GM18502 (cell line): ENCODE measurements around the gene AFDN.

ENCODE experiments used
- ATAC-seq: cut with Tn5 transposase; IDR thresholded peaks from one replicate; pipeline ENCODE4 v1.9.1; 2021; ENCODE audit warnings: mild to moderate bottlenecking; ENCODE audit not compliant: unreplicated experiment, poor library complexity

AFDN gene

DNA sequence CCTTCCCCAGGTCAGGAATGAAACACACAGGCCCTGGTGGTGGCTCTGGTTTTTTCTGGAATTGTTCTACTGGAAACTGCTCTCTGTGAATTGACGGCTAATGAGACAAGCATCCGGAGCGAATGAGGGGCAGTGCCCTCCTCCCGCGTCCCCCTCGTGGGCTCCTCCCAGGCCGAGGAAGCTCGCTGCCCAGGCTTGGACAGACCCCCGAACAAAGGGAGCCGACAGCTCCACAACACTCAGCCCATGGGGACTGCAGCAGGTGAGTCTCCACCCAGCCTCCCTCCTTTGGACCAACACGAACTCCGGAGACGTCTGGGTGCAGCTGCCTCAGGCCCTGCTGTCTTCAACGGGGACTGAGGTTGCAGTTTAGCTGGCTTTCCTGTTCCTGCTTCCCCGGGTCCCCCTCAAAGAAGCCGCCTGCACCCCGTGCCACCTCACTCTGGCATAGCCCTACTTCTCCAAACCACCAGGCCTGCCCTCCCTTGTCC is 31.3 kb upstream of the AFDN start:
- ATAC-seq = no peak

GRCh38 chr6:167795874-167796191 is 30.9 kb upstream of the AFDN start:
- ATAC-seq = no peak

DNA sequence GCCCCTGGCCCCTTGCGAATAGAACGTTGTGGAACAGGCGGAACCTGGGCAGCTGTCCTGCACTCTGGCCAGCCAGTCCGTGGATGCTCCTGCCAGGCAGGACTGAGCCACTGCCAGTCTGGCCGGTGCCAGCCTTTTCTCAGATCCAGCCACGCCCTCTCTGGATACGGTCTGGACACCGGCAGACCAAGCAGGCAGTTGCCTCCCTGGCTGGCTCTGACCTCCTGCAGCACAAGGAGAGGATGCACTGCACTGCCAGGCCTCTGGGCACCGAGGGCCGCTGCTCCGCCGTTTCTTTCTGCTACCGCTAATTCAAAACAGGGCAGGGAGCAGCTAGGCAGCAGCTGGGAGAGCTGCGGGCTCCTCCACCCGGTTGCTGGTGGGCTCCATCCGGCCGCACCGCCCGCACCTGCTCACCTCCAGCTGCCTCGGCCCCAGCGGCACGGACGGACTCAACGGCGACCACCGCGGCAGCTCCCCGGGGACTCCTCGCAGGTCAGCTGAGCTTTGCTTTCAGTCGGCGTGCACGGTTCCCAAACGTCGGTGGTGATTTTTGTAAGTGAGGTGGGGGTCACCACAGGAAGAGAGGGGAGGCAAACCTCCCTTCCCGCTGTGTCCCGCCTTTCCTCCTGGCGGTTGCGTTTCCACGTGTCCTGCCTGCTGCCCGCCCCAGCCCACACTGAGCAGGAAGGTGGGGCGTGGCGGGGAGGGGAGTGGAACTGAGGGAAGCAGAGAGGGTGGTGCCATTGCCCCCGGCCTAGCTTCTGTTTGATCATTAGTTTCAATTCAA is 30.3 kb upstream of the AFDN start:
- no peak for ATAC-seq

DNA sequence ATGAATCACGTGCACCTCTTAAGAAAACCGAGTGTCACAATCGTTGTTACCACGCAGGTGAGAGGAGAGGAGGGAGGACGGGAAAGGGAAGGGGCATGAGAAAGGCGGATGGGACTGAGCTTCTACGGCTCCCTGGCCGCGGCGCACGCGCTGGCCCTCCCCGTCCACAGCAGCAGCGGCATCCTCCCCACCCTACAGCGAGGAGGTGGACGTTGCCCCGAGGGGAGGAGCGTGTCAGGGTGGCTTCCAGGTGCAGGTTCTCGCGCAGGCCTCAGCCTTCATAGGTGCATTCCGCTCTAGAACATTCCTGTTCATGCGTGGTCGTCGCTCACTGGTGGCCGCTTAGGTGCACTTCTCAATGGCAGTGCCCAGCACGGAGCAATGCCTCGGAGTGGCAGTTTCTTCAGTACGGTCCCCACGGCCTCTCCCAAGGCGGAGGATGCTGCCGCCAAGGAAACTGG is 29.7 kb upstream of the AFDN start:
- ATAC-seq = no peak

GRCh38 chr6:167797476-167798265 is 29.0 kb upstream of the AFDN start:
- no peak for ATAC-seq

- ATAC-seq = no peak
Measured at GRCh38 chr6:167798453-167798852, 28.3 kb upstream of the AFDN start.

DNA sequence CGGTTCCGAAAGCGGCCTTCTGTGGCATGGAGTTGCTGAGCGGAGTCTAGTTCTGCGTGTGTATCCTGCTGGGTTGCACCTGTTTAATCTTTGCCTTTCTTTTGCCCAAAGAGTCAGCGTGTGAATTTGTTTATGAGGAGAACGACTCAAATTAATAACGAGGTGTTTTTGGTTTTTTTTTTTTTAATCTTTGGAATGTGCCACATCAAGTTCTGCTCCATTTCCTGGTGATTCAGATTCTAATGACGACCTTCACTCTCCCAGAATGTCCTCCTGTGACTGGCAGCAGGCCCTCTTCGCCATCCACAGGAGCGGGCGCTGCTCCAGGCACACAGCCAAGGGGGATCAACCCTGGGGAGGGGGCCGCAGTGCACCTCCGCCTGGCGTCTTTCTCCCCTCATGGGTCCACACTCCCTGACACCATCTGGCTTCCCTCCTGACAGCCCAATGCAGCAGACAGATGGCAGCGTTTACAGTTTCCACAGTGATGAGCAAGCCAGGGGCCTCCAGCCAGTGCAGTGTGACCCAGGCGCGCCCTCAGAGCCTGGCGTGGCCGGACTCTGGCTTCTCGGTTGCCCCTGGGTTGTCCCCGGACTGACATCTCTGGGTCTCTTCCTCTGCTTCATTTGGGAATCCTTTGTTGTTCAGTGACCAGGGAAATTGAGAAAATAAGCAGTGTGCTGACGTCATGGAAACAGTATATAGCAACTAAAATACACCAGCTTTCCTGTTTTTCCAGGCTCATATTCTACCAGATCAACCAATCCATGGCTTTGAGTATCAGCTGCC is 27.5 kb upstream of the AFDN start:
- no peak for ATAC-seq

DNA sequence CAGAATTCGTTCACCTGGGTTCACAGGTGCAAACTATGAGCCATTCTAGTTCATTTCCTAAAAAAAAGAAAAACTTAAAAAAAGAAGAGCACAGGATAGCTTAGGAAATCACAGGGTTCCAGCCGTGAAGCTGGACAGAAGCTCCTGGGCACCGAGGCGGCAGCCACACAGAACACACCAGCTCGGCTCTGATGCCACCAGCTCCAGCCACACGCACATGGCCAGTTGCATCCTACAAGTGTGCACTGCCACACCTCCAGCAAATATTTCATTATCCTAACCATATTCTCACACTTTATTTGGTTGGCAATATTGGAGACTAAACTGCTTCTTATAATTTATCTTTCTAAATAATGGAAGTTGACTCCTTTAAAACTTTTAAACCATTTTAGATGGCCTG is 26.2 kb upstream of the AFDN start:
- no peak for ATAC-seq

GRCh38 chr6:167801263-167801662 is 25.4 kb upstream of the AFDN start:
- no peak for ATAC-seq

- ATAC-seq = no peak
Measured at GRCh38 chr6:167802339-167802738, 24.4 kb upstream of the AFDN start.

GRCh38 chr6:167803816-167804215 is 22.9 kb upstream of the AFDN start:
- ATAC-seq = no peak

DNA sequence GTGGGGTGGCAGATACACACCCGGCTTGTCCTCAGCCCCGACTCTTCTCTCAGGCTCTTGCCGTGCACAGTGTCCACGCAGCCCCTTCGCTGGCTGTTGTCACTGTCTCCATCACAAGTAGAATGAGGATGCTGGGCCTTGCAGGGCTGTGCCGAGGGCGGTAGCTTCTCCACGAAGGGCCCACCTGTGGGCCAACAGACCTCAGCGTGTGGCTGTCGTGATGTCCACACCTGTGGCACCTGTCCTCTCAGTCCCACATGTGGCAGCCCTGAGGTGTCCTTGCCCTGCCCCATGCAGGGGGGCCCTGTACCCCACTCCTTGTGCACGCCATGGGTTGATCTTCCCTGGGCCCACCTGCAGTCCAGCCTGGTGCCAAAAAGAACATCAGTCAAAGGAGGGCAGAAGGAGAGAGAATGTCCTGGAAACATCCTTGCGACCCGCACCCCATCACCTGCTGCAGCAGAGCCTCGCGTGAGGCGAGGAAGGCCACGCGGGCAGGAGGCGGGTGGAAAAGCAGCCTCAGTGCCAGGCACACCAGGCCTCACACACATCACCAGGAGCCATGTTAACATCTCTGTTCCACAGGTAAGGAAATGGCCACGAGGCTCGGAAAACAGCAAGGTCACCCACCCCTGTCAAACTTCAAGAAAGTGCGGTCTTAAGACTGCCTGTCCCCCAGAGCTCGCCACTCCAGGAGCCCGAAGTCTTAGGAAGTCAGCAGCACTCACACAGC is 22.3 kb upstream of the AFDN start:
- no peak for ATAC-seq

DNA sequence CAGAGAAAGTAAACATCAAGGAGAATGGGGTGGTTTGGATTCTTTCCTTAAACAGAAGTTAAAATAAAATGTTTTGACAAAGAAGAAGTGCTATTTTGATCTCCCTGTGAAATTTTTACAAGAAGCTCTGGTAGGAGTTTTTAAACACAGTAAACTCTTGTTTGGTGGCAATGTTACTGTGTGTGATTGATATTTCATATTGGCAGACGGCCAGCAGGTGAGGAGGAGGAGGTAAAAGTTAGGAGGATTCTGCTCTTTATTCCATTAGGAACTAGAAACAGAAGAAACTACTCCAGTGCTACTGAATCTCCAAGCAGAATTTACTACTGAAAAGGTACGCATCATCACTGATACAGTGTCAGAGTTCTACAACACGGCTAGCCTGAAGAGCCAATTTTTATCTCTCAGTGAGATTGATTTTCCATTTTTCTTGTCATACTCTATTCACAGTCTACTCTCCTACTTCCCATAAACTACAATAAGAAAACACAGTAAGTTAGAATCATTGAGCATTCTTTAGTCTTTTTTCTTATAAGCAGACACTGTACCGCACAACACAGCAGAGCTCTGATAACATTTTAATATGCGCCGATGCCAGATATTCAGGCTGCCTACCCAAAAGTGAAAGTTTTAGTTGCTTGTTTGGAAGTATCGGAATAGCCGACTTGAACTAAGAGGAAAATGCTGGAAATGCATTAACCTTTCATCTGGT is 21.2 kb upstream of the AFDN start:
- ATAC-seq = no peak

DNA sequence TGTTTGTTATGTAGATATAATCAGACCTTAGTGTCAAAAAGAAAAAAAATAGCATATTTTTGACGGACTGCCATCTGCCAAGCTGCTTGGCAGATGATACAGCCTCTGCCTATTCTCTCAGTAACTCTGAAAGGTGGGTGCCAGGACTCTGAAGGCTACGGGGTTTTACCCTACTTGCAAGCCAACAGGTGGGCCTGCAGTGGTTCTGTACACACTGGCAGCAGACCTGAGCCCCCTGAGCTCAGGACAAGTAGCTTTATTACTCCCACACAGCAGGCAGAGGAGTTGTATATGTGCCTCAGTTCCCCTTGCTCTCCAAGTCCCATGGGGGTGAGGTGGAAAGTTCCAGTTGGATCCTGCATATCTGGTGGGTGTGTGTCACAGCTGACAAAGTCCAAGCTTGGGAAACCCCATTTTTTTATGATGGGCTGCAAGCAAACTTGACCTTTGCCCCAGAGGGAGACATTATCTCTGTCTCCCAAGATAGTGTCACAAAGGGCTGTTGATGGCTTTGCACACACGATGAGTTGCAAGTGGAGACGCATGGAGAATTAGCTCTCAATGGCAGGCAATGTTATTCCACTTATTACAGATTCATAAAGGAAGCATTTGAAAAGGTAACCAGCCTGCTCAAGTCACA is 20.5 kb upstream of the AFDN start:
- no peak for ATAC-seq

DNA sequence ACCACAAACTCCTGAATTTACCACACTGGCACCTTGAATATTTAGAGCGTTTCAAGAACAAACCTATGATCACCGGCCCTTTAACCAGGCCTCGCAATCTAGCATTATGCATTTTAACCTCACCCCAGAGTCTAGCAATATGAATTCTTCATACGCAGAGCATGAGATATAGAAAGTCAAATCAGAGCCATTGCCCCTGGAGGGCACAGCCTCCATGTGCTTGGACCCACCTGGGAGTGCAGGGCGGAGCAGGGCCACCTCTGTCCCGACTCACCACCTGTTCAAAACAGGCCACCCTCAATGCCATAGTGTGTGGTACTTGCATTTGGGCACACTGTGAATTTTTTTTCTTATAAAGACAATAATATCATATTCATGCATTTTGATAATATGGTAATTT is 19.5 kb upstream of the AFDN start:
- no peak for ATAC-seq

DNA sequence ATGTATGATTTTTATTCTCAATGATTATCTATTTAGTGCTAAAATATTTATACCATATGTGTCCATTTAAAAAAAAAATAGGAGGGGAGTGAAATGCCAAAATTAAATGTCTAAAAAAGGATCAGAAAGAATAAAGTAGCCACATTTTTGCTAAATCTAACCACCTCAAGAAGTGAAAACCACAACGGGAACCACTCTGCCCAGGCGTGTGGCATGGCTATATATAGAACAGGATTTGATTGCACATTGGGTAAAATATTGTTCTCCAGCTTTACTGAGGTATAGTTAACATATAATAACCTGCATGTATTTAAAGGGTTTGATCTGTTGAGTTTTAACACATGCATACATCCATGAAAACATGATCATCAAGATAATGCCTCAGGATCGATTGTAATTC is 19.0 kb upstream of the AFDN start:
- ATAC-seq = no peak

- ATAC-seq = no peak
Measured at GRCh38 chr6:167811040-167811439, 15.7 kb upstream of the AFDN start.

GRCh38 chr6:167811442-167812087 is 15.1 kb upstream of the AFDN start:
- no peak for ATAC-seq

DNA sequence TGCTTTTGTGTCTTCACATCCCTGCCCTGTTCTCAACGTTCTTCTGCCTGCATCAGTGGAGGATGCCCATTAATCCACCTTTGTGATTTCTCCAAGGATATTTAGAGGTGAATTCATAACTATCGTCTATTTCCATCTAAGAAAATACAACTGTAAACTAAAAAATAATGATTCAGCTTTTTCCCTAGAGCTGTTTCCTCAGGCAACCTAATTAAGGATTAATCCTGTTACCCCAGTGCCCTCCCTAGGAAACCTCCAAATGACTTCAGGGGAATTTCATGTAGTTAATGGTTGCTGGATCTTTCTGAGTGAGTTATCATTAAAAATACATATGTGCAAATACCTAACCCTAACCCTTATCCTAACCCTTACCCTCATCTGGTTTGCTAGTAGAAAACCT is 14.6 kb upstream of the AFDN start:
- no peak for ATAC-seq
